GM12875 (cell line): ENCODE measurements around the gene RBCK1.
"Not testable (repeated sequence)": the region's sequence is repeated elsewhere in the genome, so short reads cannot be mapped to it uniquely, and the experiment has no call there.

ENCODE experiments used
- H3K4me3 ChIP-seq: one replicate; pipeline ENCODE4 v1.5.1; 2011; ENCODE audit warnings: low read depth, low read length, control low read depth
- TF ChIP-seq, protein P1 (sequence below): IDR thresholded peaks from 2 replicates; pipeline ENCODE4 v1.5.1; 2011; ENCODE audit warnings: low read depth, mild to moderate bottlenecking, control low read depth, inconsistent platforms, low read length, moderate library complexity, borderline replicate concordance; ENCODE audit not compliant: insufficient read depth

RBCK1 gene

DNA sequence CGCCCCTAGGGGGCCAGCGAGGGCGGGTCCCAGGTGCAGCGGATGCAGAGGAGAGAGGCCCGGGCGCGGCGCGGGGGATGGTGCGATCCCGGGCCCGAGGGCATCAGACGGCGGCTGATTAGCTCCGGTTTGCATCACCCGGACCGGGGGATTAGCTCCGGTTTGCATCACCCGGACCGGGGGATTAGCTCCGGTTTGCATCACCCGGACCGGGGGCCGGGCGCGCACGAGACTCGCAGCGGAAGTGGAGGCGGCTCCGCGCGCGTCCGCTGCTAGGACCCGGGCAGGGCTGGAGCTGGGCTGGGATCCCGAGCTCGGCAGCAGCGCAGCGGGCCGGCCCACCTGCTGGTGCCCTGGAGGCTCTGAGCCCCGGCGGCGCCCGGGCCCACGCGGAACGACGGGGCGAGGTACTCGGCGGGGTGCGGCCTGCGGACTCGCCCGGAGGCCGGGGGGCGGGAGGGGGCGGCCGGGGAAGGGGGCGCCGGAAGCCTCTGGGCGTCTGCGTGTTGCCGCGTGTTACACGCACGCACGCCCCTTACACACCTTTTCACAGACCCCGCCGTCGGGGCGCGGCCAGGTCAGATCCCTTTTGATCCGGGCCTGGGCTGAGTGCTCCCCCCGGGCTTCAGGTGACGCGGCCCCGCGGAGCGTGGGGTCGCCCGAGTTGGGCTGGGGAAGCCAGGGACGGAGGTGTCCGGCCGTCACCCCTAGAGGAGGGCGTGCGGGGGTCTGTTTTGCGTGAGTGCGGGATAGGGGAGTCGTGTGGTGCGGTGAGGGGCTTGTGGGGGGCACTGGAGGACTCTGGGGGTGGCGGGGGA lies 27.1 kb upstream of the RBCK1 start:
- TF ChIP-seq, protein P1, sequence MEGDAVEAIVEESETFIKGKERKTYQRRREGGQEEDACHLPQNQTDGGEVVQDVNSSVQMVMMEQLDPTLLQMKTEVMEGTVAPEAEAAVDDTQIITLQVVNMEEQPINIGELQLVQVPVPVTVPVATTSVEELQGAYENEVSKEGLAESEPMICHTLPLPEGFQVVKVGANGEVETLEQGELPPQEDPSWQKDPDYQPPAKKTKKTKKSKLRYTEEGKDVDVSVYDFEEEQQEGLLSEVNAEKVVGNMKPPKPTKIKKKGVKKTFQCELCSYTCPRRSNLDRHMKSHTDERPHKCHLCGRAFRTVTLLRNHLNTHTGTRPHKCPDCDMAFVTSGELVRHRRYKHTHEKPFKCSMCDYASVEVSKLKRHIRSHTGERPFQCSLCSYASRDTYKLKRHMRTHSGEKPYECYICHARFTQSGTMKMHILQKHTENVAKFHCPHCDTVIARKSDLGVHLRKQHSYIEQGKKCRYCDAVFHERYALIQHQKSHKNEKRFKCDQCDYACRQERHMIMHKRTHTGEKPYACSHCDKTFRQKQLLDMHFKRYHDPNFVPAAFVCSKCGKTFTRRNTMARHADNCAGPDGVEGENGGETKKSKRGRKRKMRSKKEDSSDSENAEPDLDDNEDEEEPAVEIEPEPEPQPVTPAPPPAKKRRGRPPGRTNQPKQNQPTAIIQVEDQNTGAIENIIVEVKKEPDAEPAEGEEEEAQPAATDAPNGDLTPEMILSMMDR, result peak; percentile 23; the same call in 1 of the 2 replicates
- peak overlapping the region; percentile 65 for H3K4me3 ChIP-seq

- peak overlapping the region; percentile 65 for H3K4me3 ChIP-seq
- TF ChIP-seq, protein P1, result no peak
Measured at GRCh38 chr20:381581-382290, 26.4 kb upstream of the RBCK1 start.

DNA sequence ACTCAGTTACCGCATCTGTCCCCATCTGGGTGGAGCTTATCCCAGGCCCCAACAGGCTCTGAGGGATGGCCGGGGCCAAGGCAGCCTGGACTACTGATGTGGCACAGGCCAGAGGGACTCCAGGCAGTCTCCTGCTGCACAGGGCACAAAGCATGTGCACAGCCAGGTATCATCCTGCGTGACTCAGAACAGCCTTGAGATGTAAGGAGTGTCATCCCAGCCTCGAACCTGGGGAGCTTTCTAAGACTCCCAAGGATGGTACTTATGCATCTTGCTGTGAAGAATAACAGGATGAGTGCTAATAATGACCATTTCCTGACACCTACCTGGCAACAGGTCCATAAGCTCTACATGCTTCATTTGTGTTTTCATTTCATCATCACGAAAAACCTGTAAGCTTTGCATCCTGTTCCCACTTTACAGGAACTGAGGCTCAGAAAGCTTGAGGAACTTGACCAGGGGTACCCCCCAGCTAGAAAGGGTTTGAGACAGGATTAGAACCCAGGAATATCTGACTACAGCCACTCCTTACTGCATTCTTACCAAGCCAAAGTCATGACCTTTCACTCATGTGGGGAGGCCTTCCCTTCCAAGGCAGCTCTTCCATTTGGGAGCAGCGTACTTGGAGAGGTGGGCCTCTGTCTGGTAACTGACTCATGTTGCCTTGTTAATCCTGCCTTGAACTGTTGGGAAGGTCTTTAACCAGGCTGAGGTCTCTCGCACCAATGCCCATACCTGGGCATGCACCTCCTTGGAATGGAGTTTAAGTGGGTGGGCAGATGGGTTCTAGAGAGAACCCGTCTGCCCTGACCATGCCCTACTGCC lies 25.6 kb upstream of the RBCK1 start:
- no peak overlapping the region for H3K4me3 ChIP-seq
- TF ChIP-seq, protein P1, result no peak

- H3K4me3 ChIP-seq, result no peak overlapping the region
- TF ChIP-seq, protein P1, result no peak
Measured at GRCh38 chr20:383889-384288, 24.2 kb upstream of the RBCK1 start.

DNA sequence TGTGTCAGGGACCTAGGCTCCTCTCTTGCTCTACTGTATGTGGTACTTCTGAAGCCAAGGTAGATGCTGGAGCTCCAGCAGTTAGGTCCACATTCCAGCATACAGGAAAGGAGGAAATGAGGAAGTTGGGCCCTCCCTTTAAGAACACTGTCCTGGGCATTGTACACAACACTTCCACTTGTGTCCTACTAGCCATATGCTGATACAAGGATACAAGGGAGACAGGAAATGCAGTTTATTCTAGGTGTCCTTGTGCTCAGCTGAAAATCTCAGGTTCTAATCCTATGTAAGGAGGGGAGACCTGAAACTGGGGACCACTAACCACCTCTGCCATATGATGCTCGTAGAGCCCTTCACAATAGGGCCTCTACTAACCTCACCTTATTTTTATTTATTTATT lies 23.4 kb upstream of the RBCK1 start:
- TF ChIP-seq, protein P1, result no peak
- no peak overlapping the region for H3K4me3 ChIP-seq

DNA sequence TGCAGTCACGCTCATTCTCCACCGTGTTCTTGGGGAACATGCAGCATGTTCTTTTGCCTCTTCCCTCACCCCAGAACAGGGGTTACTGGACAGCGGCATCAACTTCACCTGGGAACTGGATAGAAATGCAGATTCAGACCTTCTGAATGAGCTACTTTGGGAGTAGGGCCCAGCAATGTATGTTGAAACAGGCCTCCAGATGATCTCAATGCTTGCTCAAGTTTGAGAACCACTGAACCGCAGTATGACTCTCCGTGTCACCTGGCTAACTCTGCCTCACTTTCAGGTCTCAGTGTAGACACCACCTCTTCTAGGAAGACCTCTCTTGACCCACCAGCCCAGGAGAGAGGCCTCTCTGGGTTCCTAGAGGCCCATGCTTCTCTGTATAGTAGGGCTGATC lies 22.7 kb upstream of the RBCK1 start:
- TF ChIP-seq, protein P1, result no peak

DNA sequence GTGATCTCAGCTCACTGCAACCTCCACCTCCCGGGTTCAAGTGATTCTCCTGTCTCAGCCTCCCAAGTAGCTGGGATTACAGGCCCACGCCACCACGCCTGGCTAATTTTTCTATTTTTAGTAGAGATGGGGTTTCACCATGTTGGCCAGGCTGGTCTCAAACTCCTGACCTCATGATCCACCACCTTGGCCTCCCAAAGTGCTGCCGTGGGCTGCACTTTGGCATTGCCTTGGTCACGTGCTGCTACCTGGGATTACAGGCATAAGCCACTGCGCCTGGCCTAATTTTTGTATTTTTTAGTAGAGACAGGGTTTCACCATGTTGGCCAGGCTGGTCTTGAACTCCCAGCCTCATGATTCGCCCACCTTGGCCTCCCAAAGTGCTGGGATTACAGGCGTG lies 21.5 kb upstream of the RBCK1 start:
- not testable (repeated sequence) for H3K4me3 ChIP-seq

More for the DNA sequence above, 22.7 kb upstream of the RBCK1 start:
- H3K4me3 ChIP-seq, result no peak overlapping the region
